ENCODE data around the gene ZNF557. TPM values are rescaled to one million over a fixed set of nuclear protein-coding genes. Genes with fewer than 3 reads are reported as not detected.
"Not testable (repeated sequence)": the region's sequence is repeated elsewhere in the genome, so short reads cannot be mapped to it uniquely, and the experiment has no call there.

The ZNF557 gene
- total and polyA plus RNA-seq, 3 donors from 2014 or later, result 5.6 to 21.0 (median 20.8) TPM

GRCh38 chr19:7055679-7056078 lies 13.8 kb upstream of the ZNF557 start:
- H3K9me3 ChIP-seq; H3K4me1 ChIP-seq; DNase-seq; H3K27ac ChIP-seq; H3K36me3 ChIP-seq (ENCODE audit: low read depth, missing control alignments); intact Hi-C loops (cut with DNase I; ENCODE audit: low total_unique reads); H3K4me3 ChIP-seq; H3K27me3 ChIP-seq: not testable (repeated sequence)
- 94 to 100% methylated on average over 3 to 14 of the region's 14 CpGs for WGBS, 2 donors

GRCh38 chr19:7056371-7056770 lies 13.1 kb upstream of the ZNF557 start:
- WGBS, 2 donors, result 78 to 88% methylated on average over 5 to 9 of the region's 16 CpGs
- not testable (repeated sequence) for H3K36me3 ChIP-seq (ENCODE audit: low read depth, missing control alignments); DNase-seq

GRCh38 chr19:7058576-7058975 lies 10.9 kb upstream of the ZNF557 start, which contains the start of gene MBD3L3:
TSS of gene MBD3L3 (minus strand) at chr19:7058676. CDS start at chr19:7058605, 71 bp downstream.
- no CpG with 5 or more reads among the region's 8 CpGs for WGBS, 2 donors
- intact Hi-C loops (cut with DNase I; ENCODE audit: low total_unique reads); H3K36me3 ChIP-seq (ENCODE audit: low read depth, missing control alignments); H3K4me1 ChIP-seq; H3K9me3 ChIP-seq; H3K4me3 ChIP-seq; DNase-seq; H3K27ac ChIP-seq; H3K27me3 ChIP-seq: not testable (repeated sequence)

More at GRCh38 chr19:7056371-7056770, 13.1 kb upstream of the ZNF557 start:
- H3K4me3 ChIP-seq; H3K9me3 ChIP-seq; H3K27ac ChIP-seq; H3K27me3 ChIP-seq; H3K4me1 ChIP-seq; intact Hi-C loops (cut with DNase I; ENCODE audit: low total_unique reads): not testable (repeated sequence)

GRCh38 chr19:7059977-7060376 lies 9.5 kb upstream of the ZNF557 start:
- H3K9me3 ChIP-seq; H3K4me1 ChIP-seq; H3K27ac ChIP-seq; intact Hi-C loops (cut with DNase I; ENCODE audit: low total_unique reads); DNase-seq; H3K4me3 ChIP-seq; H3K27me3 ChIP-seq; H3K36me3 ChIP-seq (ENCODE audit: low read depth, missing control alignments): not testable (repeated sequence)
- WGBS, 2 donors, result 39 to 73% methylated on average over 1 to 2 of the region's 2 CpGs

GRCh38 chr19:7063339-7063738 lies 6.2 kb upstream of the ZNF557 start:
- H3K4me1 ChIP-seq, result no peaks in the 10 kb centered on the region
- no peak for TF ChIP-seq CTCF (IDR thresholded peaks at IDR 0.05)
- no peak for TF ChIP-seq POLR2A (IDR thresholded peaks at IDR 0.05)
- DNase-seq, result no peak
- WGBS, 2 donors, result 75 to 79% methylated on average over 4 of the region's 4 CpGs
- intact Hi-C loops (cut with DNase I; ENCODE audit: low total_unique reads), result no loop called here
- H3K36me3 ChIP-seq (ENCODE audit: low read depth, missing control alignments), result no peaks in the 10 kb centered on the region
- H3K4me3 ChIP-seq, result no peak overlapping the region
- H3K27ac ChIP-seq, result no peak overlapping the region
- H3K9me3 ChIP-seq, result no peaks in the 10 kb centered on the region
- no peaks in the 10 kb centered on the region for H3K27me3 ChIP-seq

GRCh38 chr19:7063764-7064418 lies 5.6 kb upstream of the ZNF557 start:
- Histone ChIP-seq H3K27ac (no peak overlapping the region), H3K9me3 (no peaks in the 10 kb centered on the region), H3K36me3 (ENCODE audit: low read depth, missing control alignments) (no peaks in the 10 kb centered on the region), H3K4me1 (no peaks in the 10 kb centered on the region), H3K4me3 (no peak overlapping the region), H3K27me3 (no peaks in the 10 kb centered on the region)
- no peak for DNase-seq
- no peak for TF ChIP-seq POLR2A (IDR thresholded peaks at IDR 0.05)
- no peak for TF ChIP-seq CTCF (IDR thresholded peaks at IDR 0.05)
- intact Hi-C loops (cut with DNase I; ENCODE audit: low total_unique reads), result no loop called here
- WGBS, 2 donors, result 86 to 94% methylated on average over 9 of the region's 9 CpGs

- H3K27ac ChIP-seq; H3K9me3 ChIP-seq; H3K36me3 ChIP-seq (ENCODE audit: low read depth, missing control alignments); H3K4me1 ChIP-seq; H3K4me3 ChIP-seq; intact Hi-C loops (cut with DNase I; ENCODE audit: low total_unique reads); H3K27me3 ChIP-seq: not testable (repeated sequence)
- peak; percentile 76 for DNase-seq
- 44% methylated on average over 13 of the region's 13 CpGs for WGBS, 2 donors
Measured at GRCh38 chr19:7067122-7067521, 2.4 kb upstream of the ZNF557 start.

Data from testis (tissue), 3 donors.